GM19328 (cell line): ENCODE measurements around the gene IL4R.
"Not testable (repeated sequence)": the region's sequence is repeated elsewhere in the genome, so short reads cannot be mapped to it uniquely, and the experiment has no call there.

Experiments used
- ATAC-seq: cut with Tn5 transposase; IDR thresholded peaks from one replicate; pipeline ENCODE4 v1.9.1; 2021; ENCODE audit warnings: mild to moderate bottlenecking, moderate library complexity; ENCODE audit not compliant: unreplicated experiment

The IL4R gene

GRCh38 chr16:27327586-27327915, 13.8 kb downstream of the IL4R start:
- ATAC-seq = no peak

DNA sequence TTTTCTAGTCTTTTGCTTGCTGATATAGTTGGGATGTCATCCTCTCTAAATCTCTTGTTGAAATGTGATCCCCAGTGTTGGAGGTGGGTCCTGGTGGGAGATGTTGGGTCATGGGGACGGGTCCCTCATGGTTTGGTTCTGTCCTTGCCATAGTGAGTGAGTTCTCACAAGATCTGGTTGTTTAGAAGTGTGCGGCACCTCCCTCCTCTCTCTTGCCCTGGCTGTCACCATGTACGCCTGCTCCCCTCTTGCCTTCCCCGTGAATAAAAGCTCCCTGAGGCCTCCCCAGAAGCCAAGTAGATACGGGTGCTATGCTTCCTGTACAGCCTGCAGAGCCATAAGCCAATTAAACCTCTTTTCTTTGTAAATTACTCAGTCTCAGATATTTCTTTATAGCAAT, 15.2 kb downstream of the IL4R start:
- no peak for ATAC-seq

DNA sequence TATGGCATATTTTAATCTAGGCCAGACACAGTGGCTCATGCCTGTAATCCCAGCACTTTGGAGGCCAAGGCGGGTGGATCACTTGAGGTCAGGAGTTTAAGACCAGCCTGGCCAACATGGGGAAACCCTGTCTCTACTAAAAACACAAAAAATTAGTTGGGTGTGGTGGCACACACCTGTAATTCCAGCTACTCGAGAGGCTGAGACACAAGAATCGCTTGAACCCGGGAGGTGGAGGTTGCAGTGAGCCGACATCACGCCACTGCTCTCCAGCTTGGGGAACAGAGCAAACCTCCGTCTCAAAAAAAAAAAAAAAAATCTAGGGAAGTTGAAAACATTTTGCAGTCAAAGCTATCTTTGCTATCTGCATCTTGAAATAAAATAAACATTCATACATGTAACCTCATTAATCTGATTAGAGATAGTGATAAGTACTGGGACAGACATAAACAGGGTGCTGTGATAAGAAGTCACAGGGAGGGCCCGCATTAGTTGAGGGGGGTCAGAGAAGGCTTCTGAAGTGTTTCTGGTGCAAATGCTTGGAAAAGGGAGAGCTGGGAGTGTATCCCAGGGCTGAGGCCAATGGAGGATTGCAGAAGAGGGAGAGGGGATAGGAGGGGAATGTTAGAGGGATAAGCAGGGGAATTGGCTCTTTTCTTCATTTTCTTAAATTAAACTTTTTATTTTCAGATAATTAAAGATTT, 15.8 kb downstream of the IL4R start:
- ATAC-seq = not testable (repeated sequence)

DNA sequence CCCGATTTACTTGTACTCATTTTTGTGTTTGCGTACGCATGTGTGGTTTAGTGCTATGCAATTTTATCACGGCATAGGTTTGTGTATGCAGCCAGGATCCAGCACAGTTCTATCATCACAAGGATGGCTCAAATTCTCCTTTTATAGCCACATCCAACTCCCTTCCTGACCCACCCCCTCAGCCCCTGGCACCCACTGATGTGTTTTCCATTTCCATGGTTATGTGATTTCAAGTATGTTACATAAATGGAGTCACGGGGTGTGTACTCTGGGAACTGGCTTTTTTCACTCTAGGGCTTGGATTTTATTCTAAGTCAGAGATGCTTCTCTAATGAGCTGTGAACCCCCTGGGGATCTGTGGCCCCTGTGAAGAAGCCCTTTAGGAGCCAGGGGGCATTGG, 16.8 kb downstream of the IL4R start:
- no peak for ATAC-seq

GRCh38 chr16:27332105-27332504, 18.3 kb downstream of the IL4R start:
- ATAC-seq = no peak

GRCh38 chr16:27333104-27333503, 19.3 kb downstream of the IL4R start:
- no peak for ATAC-seq

DNA sequence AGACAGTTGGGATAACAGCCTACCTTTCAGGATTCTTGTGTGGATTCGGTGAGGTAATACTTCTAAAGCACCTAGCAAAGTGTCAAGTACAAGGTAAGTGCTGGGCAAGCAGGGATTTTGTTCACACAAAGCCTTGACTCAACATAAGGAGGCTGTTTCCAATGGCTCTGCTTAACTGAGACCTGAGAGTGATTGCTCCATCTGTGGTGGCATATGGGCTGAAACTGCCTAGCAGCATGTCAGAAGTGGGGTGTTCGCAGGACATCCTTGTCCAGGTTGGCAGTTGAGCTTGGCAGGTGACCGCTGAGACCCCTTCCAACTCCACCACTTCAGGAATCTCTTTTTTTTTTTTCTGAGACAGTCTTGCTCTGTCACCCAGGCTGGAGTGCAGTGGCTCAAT, 19.8 kb downstream of the IL4R start:
- no peak for ATAC-seq

DNA sequence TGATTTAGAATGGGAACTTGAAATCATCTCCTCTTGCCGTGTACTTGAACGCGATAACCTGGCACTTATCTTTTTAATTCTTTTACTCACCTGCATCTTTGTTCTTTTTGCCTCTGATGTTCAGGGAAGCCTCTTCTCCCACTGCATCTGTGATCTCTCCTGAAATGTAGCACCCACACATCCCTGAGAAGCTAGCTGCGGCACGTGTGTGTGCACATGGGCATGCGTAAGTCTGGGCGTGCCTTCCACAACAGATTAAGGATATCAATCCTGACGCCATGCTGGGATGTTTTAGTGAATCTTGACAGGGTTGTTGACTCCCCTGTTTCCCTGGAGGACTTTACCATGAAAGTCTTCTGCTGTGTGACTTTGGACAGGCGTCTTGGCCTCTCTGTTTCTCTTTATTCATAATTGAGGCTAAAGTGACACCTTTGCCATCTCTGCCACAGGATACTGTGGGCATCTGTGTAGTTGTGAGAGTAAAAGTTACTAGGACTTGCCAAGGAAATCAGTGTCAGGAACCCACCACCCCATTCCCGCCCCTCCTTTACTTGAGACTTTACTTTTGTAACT, 20.5 kb downstream of the IL4R start:
- no peak for ATAC-seq

DNA sequence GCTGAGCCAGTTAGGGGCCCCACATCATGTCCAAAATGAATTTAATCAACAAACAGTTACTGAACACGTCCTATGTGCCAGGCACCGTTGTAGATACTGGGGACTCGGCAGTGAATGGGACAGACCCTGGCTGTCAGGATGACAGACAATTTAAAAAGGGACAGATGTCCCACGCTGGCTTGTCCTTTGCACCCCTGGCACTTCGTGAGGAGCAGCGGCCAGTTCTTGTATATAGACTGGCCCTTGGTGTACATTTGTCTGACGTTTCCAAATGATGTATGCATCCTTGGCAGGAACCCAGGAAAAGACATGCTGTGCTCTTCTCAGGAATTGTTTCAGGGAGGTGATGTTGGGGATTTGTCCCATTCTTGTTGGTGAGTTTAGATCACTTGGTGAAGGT, 21.1 kb downstream of the IL4R start:
- ATAC-seq = no peak

DNA sequence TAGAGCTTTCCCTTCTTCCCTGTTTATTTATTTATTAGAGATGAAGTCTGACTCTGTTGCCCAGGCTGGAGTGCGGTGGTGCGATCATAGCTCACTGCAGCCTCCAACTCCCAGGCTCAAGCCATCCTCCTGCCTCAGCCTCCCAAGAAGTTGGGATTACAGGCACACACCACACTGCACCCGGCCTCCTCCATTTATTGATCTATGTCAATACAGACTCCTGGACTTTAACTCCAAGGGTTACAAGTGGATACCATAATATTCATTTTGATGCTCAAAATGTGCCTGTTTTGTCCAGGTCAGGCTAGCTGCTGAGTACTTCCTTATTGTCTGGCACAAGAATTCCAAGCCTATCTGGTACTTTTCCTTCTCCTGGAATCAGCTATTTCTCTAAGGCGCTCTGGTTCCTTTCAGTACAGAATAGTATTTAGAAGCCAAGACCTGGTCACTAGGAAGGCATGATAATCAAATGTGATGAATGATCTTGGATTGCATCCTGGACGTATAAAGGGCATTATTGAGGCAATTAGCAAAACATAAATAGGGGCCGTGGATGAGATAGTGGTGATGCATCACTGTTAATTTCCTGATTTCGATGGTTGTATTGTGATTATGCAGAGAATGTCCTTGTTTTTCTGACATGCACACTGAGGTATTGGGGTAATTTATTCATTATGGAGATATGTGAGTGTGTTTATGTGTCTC, 21.7 kb downstream of the IL4R start:
- ATAC-seq = no peak

DNA sequence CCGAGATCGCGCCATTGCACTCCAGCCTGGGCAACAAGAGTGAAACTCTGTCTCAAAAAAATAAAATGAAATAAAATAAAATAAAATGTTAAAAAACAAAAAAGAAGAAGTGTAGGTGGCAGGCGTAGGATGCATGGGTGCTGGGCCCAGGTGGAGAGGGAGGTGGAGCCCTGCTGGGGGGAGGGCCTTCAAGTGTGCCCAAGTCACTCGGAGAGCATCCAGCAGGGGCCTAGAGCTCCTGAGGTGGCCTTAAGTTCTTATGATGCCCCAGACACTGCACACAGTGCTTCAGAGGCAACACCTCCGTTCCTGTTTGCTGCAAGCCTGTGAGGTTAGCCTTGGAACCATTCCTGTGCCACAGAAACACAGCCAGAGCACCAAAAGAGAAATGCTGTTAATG, 23.2 kb downstream of the IL4R start:
- no peak for ATAC-seq

- no peak for ATAC-seq
Observed at GRCh38 chr16:27339180-27339579, 25.4 kb downstream of the IL4R start.

- no peak for ATAC-seq
Observed at GRCh38 chr16:27340654-27341053, 26.9 kb downstream of the IL4R start.

- no peak for ATAC-seq
Observed at GRCh38 chr16:27341549-27341948, 27.8 kb downstream of the IL4R start.

GRCh38 chr16:27341971-27342370, 28.2 kb downstream of the IL4R start:
- ATAC-seq = no peak

GRCh38 chr16:27344721-27345120, 30.9 kb downstream of the IL4R start:
- ATAC-seq = no peak

DNA sequence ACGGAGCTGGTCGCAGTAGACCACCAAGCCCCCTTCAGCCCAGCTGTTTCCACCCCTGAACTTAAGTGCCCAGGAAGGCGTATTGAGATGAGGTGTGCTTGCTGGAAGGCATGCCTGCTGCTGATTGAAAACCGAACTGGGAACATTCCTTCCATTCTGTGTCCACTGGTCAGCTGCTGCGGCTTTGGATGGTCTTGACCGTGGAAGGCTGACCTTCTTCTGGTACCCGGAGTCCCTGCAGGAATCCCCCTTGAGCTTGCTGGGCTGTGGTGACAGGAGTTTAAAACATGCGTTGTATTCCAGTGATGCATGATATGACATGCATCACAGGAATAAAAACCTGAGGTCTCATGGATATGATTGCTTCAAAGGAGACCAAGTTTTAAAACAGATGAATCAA, 31.4 kb downstream of the IL4R start:
- no peak for ATAC-seq

GRCh38 chr16:27346819-27347218, 33.0 kb downstream of the IL4R start:
- no peak for ATAC-seq

- ATAC-seq = no peak
Observed at GRCh38 chr16:27347930-27348685, 34.3 kb downstream of the IL4R start.

GRCh38 chr16:27349276-27349675, 35.5 kb downstream of the IL4R start:
- no peak for ATAC-seq

DNA sequence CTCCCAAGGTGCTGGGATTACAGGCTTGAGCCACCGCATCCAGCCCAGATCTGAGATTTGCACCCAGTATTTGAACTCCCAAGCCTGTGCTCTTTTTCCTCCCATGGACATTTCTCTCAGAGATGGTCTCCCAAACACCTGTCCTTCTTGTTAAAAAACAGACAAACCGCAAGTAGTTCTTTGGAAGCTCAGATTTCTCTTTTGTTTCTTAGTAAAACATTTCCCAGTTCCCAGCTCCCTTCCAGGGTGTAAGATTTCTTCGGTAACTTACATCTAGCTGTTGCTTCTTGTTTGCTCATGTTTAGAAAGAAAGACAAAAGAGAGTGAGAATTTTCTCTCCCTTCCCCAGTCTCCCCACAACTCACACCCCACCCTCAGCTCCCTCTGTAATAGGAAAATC, 36.2 kb downstream of the IL4R start:
- ATAC-seq = no peak

DNA sequence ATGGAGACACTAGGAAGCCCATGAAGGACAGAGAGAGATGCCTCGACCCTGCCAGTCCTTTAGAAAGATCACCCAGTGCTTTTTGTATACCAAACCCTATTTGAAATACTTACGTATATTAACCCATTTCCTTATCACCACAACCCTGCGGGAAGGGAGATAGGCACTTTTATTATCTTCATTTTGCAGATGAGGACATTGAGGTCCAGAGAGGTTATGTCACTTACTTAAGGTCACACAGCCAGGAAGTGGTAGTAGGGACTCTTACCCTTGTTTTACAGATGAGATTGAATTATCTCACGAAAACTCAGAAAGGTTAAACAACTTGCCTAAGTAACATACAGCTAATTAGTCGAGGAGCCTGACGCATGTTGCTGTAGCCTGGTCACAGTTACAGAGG, 38.2 kb downstream of the IL4R start:
- ATAC-seq = no peak
